ENCODE data around the gene NUP50. TPM values are rescaled to one million over a fixed set of nuclear protein-coding genes. Genes with fewer than 3 reads are reported as not detected.
A peak's percentile ranks its signal among the peaks of the same experiment; 100 is the strongest.

The NUP50 gene
- total RNA-seq, 2 donors from 2014 or later: 71.9 to 111 TPM

DNA sequence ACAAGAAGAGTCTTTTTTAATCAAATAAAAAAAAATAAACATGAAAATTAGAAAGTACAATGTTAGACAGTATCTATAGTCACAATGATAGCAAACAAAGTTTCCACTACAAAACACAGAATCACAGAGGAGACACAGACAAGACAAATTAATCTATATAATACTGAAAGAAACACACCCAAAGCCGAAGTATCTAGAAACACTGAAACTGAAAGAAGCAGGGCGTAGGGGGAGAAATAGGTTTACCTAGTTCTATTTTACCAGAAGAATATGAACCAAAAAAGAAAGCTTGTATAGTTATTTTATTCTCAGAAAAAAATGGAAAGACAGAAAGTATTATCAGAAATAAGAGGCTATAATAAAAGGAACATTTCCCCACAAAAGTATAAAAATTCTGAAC is 27.1 kb upstream of the NUP50 start:
- Histone ChIP-seq H3K9me3 (no peaks in the 10 kb centered on the region), H3K4me3 (no peak overlapping the region), H3K27ac (no peak overlapping the region), H3K36me3 (peaks cover 6% of the 10 kb centered on the region), H3K27me3 (no peaks in the 10 kb centered on the region), H3K4me1 (no peaks in the 10 kb centered on the region), H3K9ac (ENCODE audit: low read depth in 2 of 2, low read length in 2 of 2) (no peak overlapping the region)
- intact Hi-C loops (cut with DNase I): no loop called here
- TF ChIP-seq CTCF (IDR thresholded peaks at IDR 0.05): no peak
- DNase-seq: no peak

- Histone ChIP-seq H3K27ac (no peak overlapping the region), H3K27me3 (no peaks in the 10 kb centered on the region), H3K4me3 (no peak overlapping the region), H3K36me3 (no peaks in the 10 kb centered on the region), H3K9ac (ENCODE audit: low read depth in 2 of 2, low read length in 2 of 2) (no peak overlapping the region), H3K9me3 (no peaks in the 10 kb centered on the region), H3K4me1 (no peaks in the 10 kb centered on the region)
- intact Hi-C loops (cut with DNase I): no loop called here
- TF ChIP-seq CTCF (IDR thresholded peaks at IDR 0.05): no peak
- DNase-seq: no peak
These were observed 24.0 kb upstream of the NUP50 start for GRCh38 chr22:45139693-45140092.

GRCh38 chr22:45142376-45142775 is 21.3 kb upstream of the NUP50 start:
- no peak for DNase-seq
- no peak overlapping the region for H3K27ac ChIP-seq
- H3K9me3 ChIP-seq: no peaks in the 10 kb centered on the region
- intact Hi-C loops (cut with DNase I): no loop called here
- no peaks in the 10 kb centered on the region for H3K4me1 ChIP-seq
- H3K4me3 ChIP-seq: no peak overlapping the region
- H3K9ac ChIP-seq (ENCODE audit: low read depth in 2 of 2, low read length in 2 of 2): no peak overlapping the region
- no peak for TF ChIP-seq CTCF (IDR thresholded peaks at IDR 0.05)
- no peaks in the 10 kb centered on the region for H3K36me3 ChIP-seq
- no peaks in the 10 kb centered on the region for H3K27me3 ChIP-seq

DNA sequence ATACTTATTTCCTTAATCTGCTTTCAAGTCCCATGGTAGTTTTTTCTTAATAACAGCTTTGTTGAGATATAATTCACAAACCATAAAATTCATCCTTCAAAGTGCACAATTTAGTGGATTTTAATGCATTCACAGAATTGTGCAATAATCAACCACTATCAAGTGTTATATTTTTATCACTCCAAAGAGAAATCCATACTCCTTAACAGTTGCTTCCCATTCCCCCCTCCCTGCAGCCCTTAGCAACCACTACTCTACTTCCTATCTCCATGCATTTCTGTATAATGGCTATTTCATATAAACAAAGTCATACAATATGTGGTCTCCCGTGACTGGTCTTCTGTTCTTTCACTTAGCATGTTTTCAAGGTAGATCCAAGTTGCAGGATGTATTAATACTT is 18.8 kb upstream of the NUP50 start:
- intact Hi-C loops (cut with DNase I): no loop called here
- Histone ChIP-seq H3K27ac (no peak overlapping the region), H3K9me3 (no peaks in the 10 kb centered on the region), H3K4me1 (no peaks in the 10 kb centered on the region), H3K27me3 (no peaks in the 10 kb centered on the region), H3K36me3 (no peaks in the 10 kb centered on the region), H3K9ac (ENCODE audit: low read depth in 2 of 2, low read length in 2 of 2) (no peak overlapping the region), H3K4me3 (no peak overlapping the region)
- no peak for TF ChIP-seq CTCF (IDR thresholded peaks at IDR 0.05)
- DNase-seq: no peak

- no peaks in the 10 kb centered on the region for H3K27me3 ChIP-seq
- TF ChIP-seq CTCF (IDR thresholded peaks at IDR 0.05): no peak
- H3K27ac ChIP-seq: no peak overlapping the region
- intact Hi-C loops (cut with DNase I): no loop called here
- H3K4me3 ChIP-seq: no peak overlapping the region
- DNase-seq: no peak
- no peak overlapping the region for H3K9ac ChIP-seq (ENCODE audit: low read depth in 2 of 2, low read length in 2 of 2)
- no peaks in the 10 kb centered on the region for H3K36me3 ChIP-seq
- H3K9me3 ChIP-seq: no peaks in the 10 kb centered on the region
- H3K4me1 ChIP-seq: no peaks in the 10 kb centered on the region
These were observed 14.1 kb upstream of the NUP50 start for GRCh38 chr22:45149671-45150070.

- Histone ChIP-seq H3K27me3 (no peaks in the 10 kb centered on the region), H3K4me1 (no peaks in the 10 kb centered on the region), H3K27ac (no peak overlapping the region), H3K9ac (ENCODE audit: low read depth in 2 of 2, low read length in 2 of 2) (peak overlapping the region in 1 of 2 donors; percentile 14), H3K9me3 (no peaks in the 10 kb centered on the region), H3K4me3 (no peak overlapping the region), H3K36me3 (no peaks in the 10 kb centered on the region)
- TF ChIP-seq CTCF (IDR thresholded peaks at IDR 0.05): no peak
- intact Hi-C loops (cut with DNase I): no loop called here
- DNase-seq: no peak
These were observed 13.6 kb upstream of the NUP50 start for GRCh38 chr22:45150139-45150538.
